ENCODE results near the gene CRHR1.

CRHR1 gene

GRCh38 chr17:45783593-45784292 lies 377 bp upstream of the CRHR1 start (continued):
- TF ChIP-seq ZNF660 (tag by site-specific recombination; IDR thresholded peaks at IDR 0.05): 0 out of 2 replicates have a peak, but pooled peaks have one; percentile 0
- no peak for TF ChIP-seq FEZF1 (tag by site-specific recombination; IDR thresholded peaks at IDR 0.05)
- TF ChIP-seq MEIS1 (CRISPR knock-in tag; IDR thresholded peaks at IDR 0.05; ENCODE audit: borderline replicate concordance): no peak
- no peak for TF ChIP-seq ZNF530 (tag by site-specific recombination; IDR thresholded peaks at IDR 0.05; ENCODE audit: low read depth)
- TF ChIP-seq ZNF37A (tag by site-specific recombination; IDR thresholded peaks at IDR 0.05): no peak
- no peak for TF ChIP-seq ZNF768 (tag by site-specific recombination; IDR thresholded peaks at IDR 0.05)
- TF ChIP-seq ZNF354C (tag by site-specific recombination; IDR thresholded peaks at IDR 0.05; ENCODE audit: borderline replicate concordance, low read depth): no peak
- no peak for TF ChIP-seq ZNF560 (tag by site-specific recombination; IDR thresholded peaks at IDR 0.05; ENCODE audit: borderline replicate concordance)
- TF ChIP-seq ZNF112 (tag by site-specific recombination; IDR thresholded peaks at IDR 0.05): no peak
- TF ChIP-seq SETDB1 (IDR thresholded peaks at IDR 0.05; ENCODE audit: insufficient read length, low read length): no peak
- TF ChIP-seq ZNF692 (tag by site-specific recombination; IDR thresholded peaks at IDR 0.05): no peak
- TF ChIP-seq ZNF544 (tag by site-specific recombination; IDR thresholded peaks at IDR 0.05): no peak
- peak; percentile 74 for TF ChIP-seq MZF1 (tag by site-specific recombination; IDR thresholded peaks at IDR 0.05; ENCODE audit: borderline replicate concordance)
- no peak for TF ChIP-seq ELK4 (IDR thresholded peaks at IDR 0.05; ENCODE audit: borderline replicate concordance, low read depth, low read length)
- TF ChIP-seq IKZF3 (tag by site-specific recombination; IDR thresholded peaks at IDR 0.05): no peak
- no peak for TF ChIP-seq ZNF404 (tag by site-specific recombination; IDR thresholded peaks at IDR 0.05)
- no peak for TF ChIP-seq ZNF18 (tag by site-specific recombination; IDR thresholded peaks at IDR 0.05)
- no peak for TF ChIP-seq ZNF791 (tag by site-specific recombination; IDR thresholded peaks at IDR 0.05)
- peak; percentile 82 for TF ChIP-seq SP3 (tag by site-specific recombination; IDR thresholded peaks at IDR 0.05)

- H3K27ac ChIP-seq (ENCODE audit: extremely low read depth, low read depth, low read length): no peak overlapping the region; the same call in 1 of the 2 replicates
- ChIA-PET POLR2A (no interaction called here), CTCF (interaction anchor here (0.6 to 4.6 kb wide), 5 partner anchors 12 to 145 kb away, joined by 3 to 35 read pairs (median 8); no protein-coding TSS in a partner anchor)
- no peaks in the 10 kb centered on the region for H3K4me1 ChIP-seq (ENCODE audit: control insufficient read depth, insufficient read depth, low read length)
- no peaks in the 10 kb centered on the region for H3K36me3 ChIP-seq (ENCODE audit: control insufficient read depth in 2 of 2, insufficient read depth in 1 of 2, low read length in 2 of 2)
- peak overlapping the region; percentile 56 for H3K4me3 ChIP-seq (ENCODE audit: low read depth, low read length)
- no peaks in the 10 kb centered on the region for H3K9me3 ChIP-seq (ENCODE audit: control insufficient read depth, insufficient read depth, low read depth, low read length)
- TF ChIP-seq ZNF335 (tag by site-specific recombination; conservative IDR thresholded peaks at IDR 0.05) (peak; percentile 57), ZNF658 (tag by site-specific recombination; IDR thresholded peaks at IDR 0.05) (no peak), ZNF366 (tag by site-specific recombination; conservative IDR thresholded peaks at IDR 0.05) (0 out of 2 replicates have a peak, but pooled peaks have one; percentile 22), ZNF555 (tag by site-specific recombination; conservative IDR thresholded peaks at IDR 0.05) (no peak), PRDM4 (tag by site-specific recombination; IDR thresholded peaks at IDR 0.05) (no peak), BCL6B (tag by site-specific recombination; IDR thresholded peaks at IDR 0.05) (no peak), ZNF585B (tag by site-specific recombination; IDR thresholded peaks at IDR 0.05) (no peak), ZNF404 (tag by site-specific recombination; IDR thresholded peaks at IDR 0.05) (no peak), KLF10 (tag by site-specific recombination; IDR thresholded peaks at IDR 0.05) (no peak; the same call in 1 of the 2 replicates), ZNF561 (tag by site-specific recombination; IDR thresholded peaks at IDR 0.05; ENCODE audit: borderline replicate concordance) (no peak), ZNF560 (tag by site-specific recombination; IDR thresholded peaks at IDR 0.05; ENCODE audit: borderline replicate concordance) (no peak)
Measured at GRCh38 chr17:45784741-45785479, 790 bp downstream of the CRHR1 start.
